ENCODE results near the gene DCAF8. TPM values are rescaled to one million over a fixed set of nuclear protein-coding genes. Genes with fewer than 3 reads are reported as not detected.
A peak's percentile ranks its signal among the peaks of the same experiment; 100 is the strongest.

The DCAF8 gene
- total RNA-seq, 2 experiments from 2014 or later, result 115 to 117 TPM

DNA sequence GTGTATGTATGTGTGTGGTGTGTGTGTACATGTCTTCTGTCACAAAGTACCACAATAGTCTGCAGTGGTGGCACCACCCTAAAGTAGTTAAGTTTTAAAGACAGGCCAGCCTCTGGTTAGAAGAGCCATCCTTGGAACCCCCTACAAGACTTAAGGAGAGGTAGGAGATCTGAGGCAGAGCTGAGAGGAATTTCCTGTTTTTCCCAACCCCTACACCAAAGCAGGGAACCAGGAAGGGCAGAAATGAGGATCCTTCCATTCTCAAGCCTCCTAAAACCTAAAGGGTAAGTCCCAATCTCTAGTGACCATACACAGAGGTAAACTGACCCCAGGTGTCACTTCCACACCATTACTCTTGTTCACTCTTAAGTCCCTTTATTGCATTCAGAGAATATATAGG is 46.0 kb downstream of the DCAF8 start:
- Mint-ChIP-seq H3K27me3 (no peaks in the 10 kb centered on the region), H3K27ac (no peak overlapping the region), H3K36me3 (peaks cover 34% of the 10 kb centered on the region), H3K4me3 (no peak overlapping the region), H3K4me1 (no peaks in the 10 kb centered on the region), H3K9me3 (ENCODE audit: low read depth) (no peaks in the 10 kb centered on the region)
- ATAC-seq (no peak), DNase-seq (no peak)
- CTCF ChIA-PET, result no interaction called here

DNA sequence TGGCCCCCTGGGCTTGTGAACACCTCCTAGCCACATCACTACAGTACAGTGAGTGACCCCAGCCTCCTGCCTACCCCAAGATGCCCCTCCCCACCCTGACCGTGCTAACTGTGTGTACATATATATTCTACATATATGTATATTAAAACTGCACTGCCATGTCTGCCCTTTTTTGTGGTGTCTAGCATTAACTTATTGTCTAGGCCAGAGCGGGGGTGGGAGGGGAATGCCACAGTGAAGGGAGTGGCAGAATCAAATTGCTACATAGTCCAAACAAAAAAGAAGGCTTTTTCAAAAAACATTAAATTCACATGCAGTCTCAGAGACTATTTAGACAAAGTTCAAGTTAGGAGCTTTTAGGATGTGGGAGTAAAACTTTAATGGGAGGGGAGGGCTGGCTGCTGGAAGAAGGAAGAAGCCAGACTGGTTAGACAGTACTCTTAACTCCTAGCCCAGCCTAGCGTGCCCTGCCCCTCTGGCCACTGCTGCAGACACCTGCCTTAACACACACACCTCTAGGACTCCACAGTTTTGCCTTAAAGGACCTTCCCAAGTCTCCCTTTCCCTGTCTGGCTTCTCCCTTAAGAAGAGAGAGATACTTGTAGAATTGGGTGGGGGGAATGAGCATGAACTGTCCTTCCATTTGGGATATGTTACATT is 47.7 kb downstream of the DCAF8 start:
- Mint-ChIP-seq H3K36me3 (peaks cover 26% of the 10 kb centered on the region), H3K4me3 (no peak overlapping the region), H3K27me3 (no peaks in the 10 kb centered on the region), H3K4me1 (peaks cover 6% of the 10 kb centered on the region), H3K9me3 (ENCODE audit: low read depth) (no peaks in the 10 kb centered on the region), H3K27ac (no peak overlapping the region)
- ATAC-seq (no peak), DNase-seq (peak; percentile 25)
- CTCF ChIA-PET, result no interaction called here

DNA sequence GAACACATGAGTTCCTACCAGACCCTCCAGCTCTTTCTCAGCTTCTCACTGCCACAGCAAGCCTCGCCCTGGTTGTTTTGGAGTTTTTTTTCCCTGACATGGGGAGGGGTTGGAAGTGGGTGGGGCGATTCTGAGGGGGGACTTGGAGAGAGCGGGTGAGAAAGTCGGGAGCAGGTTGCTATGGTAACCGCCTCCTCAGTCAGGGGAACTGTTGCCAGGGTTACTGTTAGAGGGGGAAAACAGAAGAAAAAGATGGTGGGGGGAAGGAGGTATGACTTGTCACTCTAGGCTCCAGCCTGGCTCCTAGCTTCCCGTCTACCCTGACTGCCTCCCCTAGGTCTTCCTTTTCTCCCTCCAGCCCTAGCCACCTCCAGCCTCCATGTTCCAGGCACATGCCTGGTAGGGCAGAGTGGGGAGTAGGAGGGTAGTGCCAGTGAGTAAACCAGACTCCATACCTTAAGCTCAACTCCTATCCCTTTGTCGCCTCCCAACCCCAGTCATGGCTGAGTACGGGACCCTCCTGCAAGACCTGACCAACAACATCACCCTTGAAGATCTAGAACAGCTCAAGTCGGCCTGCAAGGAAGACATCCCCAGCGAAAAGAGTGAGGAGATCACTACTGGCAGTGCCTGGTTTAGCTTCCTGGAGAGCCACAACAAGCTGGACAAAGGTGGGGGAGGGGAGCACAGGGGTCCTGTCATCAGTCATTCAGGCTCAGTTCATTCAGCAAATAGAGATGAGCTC is 51.1 kb downstream of the DCAF8 start:
- CTCF ChIA-PET, result interaction anchor here (1.2 to 2.3 kb wide), 2 partner anchors 11 to 18 kb away, joined by 3 to 6 read pairs; no protein-coding TSS in a partner anchor

DNA sequence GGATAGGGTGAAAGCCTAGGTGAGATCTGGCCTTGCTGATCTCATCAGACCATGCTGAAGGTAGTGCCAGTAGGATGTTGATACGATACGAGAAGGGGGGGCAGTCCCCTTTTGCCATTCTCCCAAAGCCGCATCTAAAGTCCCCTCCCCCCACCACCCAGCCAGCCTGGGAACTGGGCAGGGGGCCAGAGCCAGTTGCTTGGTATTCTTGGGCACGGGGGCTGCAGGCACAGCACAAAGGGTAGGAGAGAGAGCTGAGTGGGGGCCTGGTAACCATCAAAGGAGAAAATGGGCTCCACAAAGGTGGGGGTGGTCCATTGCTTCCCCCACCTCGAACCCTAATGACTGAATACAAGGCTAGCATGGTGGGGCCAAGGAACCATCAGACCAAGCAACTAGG is 51.8 kb downstream of the DCAF8 start:
- no peak overlapping the region for H3K27ac Mint-ChIP-seq
- H3K9me3 Mint-ChIP-seq (ENCODE audit: low read depth), result no peaks in the 10 kb centered on the region
- ATAC-seq, result no peak
- peaks cover 25% of the 10 kb centered on the region for H3K4me1 Mint-ChIP-seq
- DNase-seq, result peak; percentile 33
- CTCF ChIA-PET, result interaction anchor here (2.3 kb wide), 1 partner anchor 18 kb away, joined by 6 read pairs; no protein-coding TSS in a partner anchor
- no peak overlapping the region for H3K4me3 Mint-ChIP-seq
- peaks cover 23% of the 10 kb centered on the region for H3K36me3 Mint-ChIP-seq
- H3K27me3 Mint-ChIP-seq, result no peaks in the 10 kb centered on the region

More for the DNA sequence above, 51.1 kb downstream of the DCAF8 start:
- H3K4me1 Mint-ChIP-seq, result peaks cover 21% of the 10 kb centered on the region
- DNase-seq, result peak; percentile 38
- no peak overlapping the region for H3K4me3 Mint-ChIP-seq
- no peak overlapping the region for H3K27ac Mint-ChIP-seq
- H3K27me3 Mint-ChIP-seq, result no peaks in the 10 kb centered on the region
- H3K9me3 Mint-ChIP-seq (ENCODE audit: low read depth), result no peaks in the 10 kb centered on the region
- peaks cover 23% of the 10 kb centered on the region for H3K36me3 Mint-ChIP-seq
- ATAC-seq, result no peak

DNA sequence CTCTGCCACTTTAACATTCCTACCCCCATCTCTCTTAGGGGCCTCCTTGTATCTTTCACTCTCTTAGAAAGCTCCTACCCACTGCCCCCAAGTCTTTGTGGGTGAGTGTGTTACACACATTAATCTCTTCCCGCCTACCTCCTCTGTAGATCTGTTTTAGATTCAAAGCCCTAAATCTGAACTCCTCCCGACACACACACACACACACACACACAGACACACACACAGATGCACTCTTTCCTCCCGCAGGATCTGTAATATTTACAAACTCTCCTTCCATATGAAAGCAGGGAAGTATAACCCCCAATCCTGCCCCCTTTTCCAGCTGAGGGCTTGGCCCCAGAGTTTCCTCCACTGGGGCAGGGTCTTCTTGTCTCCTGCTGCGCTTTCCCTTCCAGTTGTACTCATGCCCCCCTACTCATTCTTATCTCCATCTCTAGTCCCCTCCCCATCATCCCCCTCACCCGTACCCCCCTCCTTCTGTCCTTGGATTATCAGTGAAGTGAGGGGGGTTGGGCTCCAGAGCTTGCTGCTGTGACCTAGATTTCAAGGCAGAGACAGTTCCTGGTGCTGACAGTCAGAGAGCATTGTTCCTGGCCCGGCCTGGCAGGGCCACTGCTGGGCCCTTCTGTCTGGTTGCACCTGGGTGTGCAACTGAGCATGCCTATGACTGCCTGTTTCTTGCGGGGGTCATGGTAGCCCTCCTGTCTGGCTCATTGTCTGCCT is 52.9 kb downstream of the DCAF8 start:
- DNase-seq (peak; percentile 38), ATAC-seq (no peak)
- H3K9me3 Mint-ChIP-seq (ENCODE audit: low read depth), result no peaks in the 10 kb centered on the region
- H3K27ac Mint-ChIP-seq, result peak overlapping the region; percentile 30
- CTCF ChIA-PET, result interaction anchor here (0.8 to 2.3 kb wide), 6 partner anchors 16 to 107 kb away, joined by 3 to 8 read pairs (median 5); no protein-coding TSS in a partner anchor
- peaks cover 29% of the 10 kb centered on the region for H3K4me1 Mint-ChIP-seq
- peaks cover 21% of the 10 kb centered on the region for H3K36me3 Mint-ChIP-seq
- no peak overlapping the region for H3K4me3 Mint-ChIP-seq
- H3K27me3 Mint-ChIP-seq, result no peaks in the 10 kb centered on the region

DNA sequence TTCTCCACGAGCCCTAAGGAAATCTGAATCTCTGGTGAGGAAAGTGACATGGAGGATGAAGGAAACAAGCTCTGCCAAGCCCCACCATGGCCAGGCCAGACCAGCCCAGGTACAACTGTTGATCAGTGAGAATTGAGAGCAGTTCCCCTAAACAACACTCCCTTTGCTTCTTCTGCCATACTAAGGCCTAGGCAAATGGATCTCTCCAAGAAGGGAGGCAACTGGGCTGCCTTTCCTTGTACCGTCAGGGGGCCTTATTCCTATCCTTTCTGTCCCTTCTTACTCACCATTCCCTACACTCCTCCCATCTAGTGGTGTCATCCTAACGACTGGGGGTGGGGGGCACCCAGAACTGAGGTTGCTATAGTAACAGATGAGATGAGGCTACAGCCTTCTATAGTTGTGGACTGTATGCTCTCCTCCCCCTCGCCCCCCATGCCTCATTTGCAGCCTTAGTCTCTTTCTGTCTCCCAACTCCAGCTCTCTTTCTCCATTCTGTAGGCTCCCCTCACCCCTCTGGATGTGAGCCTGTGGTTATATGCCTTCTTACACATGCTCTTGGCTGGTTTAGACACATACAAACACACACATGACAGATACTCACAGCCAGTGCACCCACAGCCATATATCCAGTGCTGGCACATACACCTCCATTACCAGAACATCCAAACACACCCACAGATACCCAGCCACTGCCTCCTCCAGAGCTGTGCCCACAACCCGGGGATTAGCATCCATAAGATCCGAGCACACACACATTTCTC is 53.6 kb downstream of the DCAF8 start:
- Mint-ChIP-seq H3K4me1 (peaks cover 35% of the 10 kb centered on the region), H3K4me3 (no peak overlapping the region), H3K36me3 (peaks cover 17% of the 10 kb centered on the region), H3K9me3 (ENCODE audit: low read depth) (no peaks in the 10 kb centered on the region), H3K27ac (peak overlapping the region; percentile 23), H3K27me3 (no peaks in the 10 kb centered on the region)
- DNase-seq, result peak; percentile 9
- ATAC-seq, result no peak
- CTCF ChIA-PET, result interaction anchor here (0.8 to 2.0 kb wide), 5 partner anchors 16 to 107 kb away, joined by 3 to 8 read pairs (median 4); no protein-coding TSS in a partner anchor

DNA sequence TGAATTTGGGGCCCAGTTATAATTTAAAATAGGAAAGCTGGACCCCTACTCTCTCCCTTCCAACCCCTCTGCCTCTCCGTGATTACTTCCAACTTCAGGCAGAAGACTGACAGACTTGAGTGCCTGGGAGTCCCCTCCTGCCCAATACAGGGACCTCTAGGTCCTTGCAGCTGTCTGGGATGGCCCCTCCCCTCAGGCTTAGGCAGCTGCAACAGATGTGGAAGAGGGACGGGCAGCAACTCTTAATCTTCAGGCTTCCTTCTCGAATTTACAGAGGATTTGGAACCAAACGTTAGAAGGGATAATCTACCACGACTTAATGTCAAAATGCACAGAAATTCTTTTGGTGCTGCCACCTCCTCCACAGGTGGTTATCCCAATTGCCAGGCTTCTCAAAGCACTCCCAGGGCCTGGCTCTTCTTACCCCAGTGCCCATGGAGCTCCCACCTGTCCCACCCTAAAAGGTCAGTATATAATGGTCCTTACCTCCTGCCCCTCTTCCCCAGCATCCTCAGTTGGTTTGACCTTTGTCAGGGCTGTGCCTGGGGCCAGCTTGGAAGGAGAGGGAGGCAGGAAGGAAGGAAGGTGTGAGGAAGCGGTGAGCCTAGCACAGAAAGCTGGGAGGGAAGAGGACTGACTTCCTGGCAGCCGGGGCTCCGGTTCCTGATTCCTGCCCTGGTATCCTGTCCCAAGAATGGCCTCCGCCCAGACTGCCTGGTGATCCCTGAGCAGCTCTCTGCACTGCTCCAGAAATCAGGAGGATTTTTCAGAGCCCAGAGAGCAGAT is 54.4 kb downstream of the DCAF8 start:
- CTCF ChIA-PET, result interaction anchor here (1.3 to 2.0 kb wide), 3 partner anchors 15 to 106 kb away, joined by 3 to 8 read pairs (median 7); no protein-coding TSS in a partner anchor
- Mint-ChIP-seq H3K4me3 (no peak overlapping the region), H3K27ac (no peak overlapping the region), H3K4me1 (peaks cover 35% of the 10 kb centered on the region), H3K36me3 (peaks cover 12% of the 10 kb centered on the region), H3K27me3 (no peaks in the 10 kb centered on the region), H3K9me3 (ENCODE audit: low read depth) (no peaks in the 10 kb centered on the region)
- DNase-seq, result no peak
- no peak for ATAC-seq

DNA sequence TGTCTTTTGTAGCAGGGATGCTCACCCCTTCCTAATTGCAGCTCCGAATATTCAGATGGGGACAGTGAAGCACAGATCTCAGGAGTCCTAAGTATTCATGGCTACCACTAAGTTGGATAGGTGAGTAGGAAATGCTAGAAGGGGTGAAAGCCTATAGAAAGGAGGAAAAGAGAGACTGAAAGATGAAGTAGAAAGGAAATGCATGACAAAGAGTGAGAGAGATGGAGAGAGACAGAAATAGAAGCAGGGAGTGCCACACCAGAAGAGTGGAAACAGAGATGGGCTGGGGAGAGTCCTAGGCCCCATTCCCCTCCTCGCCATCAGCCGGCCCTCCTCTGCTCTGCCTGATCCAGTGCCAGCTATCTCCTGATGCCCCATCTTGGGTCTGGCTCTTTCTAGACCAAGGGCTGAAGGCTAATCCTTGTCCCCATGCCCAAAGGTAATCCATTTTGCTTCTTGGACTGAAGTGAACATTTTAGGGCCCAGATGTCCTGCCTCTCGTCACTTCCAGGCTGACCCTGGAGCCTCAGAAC is 55.2 kb downstream of the DCAF8 start:
- DNase-seq, result no peak
- H3K4me3 Mint-ChIP-seq, result peak overlapping the region; percentile 3
- no peaks in the 10 kb centered on the region for H3K9me3 Mint-ChIP-seq (ENCODE audit: low read depth)
- no peak for ATAC-seq
- no peaks in the 10 kb centered on the region for H3K27me3 Mint-ChIP-seq
- peaks cover 35% of the 10 kb centered on the region for H3K4me1 Mint-ChIP-seq
- H3K27ac Mint-ChIP-seq, result peak overlapping the region; percentile 37
- H3K36me3 Mint-ChIP-seq, result peaks cover 7% of the 10 kb centered on the region
- CTCF ChIA-PET, result interaction anchor here (2.0 kb wide), 1 partner anchor 14 kb away, joined by 7 read pairs; no protein-coding TSS in a partner anchor

DNA sequence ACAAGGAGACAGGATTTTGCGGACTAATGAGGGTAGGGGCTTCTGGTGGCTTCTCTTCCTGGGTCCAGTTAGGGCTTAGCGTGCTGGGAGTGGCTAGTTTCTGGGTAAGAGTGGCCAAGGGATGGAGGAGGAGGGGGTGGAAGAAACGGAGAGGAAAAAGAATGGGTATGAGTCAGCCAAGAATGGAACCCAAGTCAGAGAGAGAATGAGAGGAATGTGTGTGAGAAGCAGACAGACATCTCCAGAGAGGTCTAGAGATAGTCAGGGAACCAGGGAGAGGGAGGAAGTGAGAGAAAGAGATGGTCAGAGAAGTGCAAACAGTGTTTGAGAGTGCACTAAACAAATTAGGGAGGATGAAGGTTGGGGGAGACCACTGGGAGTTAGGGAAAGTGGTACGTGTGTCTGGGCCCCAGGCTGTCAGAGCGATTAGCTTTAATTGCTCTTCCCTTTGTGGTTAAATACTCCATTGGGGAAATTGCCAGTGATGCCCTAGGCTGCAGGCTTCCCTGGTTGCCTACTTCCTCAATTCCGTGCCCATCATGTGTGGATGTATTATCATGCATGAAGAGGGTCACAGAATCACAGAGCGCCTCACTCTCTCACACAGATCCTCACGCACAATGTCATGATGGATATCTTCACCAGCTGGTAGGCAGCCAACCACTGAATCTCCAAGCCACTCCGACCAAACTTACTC is 55.8 kb downstream of the DCAF8 start:
- H3K4me1 Mint-ChIP-seq, result peaks cover 35% of the 10 kb centered on the region
- ATAC-seq (no peak), DNase-seq (no peak)
- no peaks in the 10 kb centered on the region for H3K9me3 Mint-ChIP-seq (ENCODE audit: low read depth)
- H3K27me3 Mint-ChIP-seq, result no peaks in the 10 kb centered on the region
- peaks cover 5% of the 10 kb centered on the region for H3K36me3 Mint-ChIP-seq
- CTCF ChIA-PET, result interaction anchor here (8.8 kb wide), 1 partner anchor 85 kb away, joined by 47 read pairs; no protein-coding TSS in a partner anchor
- peak overlapping the region; percentile 49 for H3K27ac Mint-ChIP-seq
- peak overlapping the region; percentile 77 for H3K4me3 Mint-ChIP-seq

DNA sequence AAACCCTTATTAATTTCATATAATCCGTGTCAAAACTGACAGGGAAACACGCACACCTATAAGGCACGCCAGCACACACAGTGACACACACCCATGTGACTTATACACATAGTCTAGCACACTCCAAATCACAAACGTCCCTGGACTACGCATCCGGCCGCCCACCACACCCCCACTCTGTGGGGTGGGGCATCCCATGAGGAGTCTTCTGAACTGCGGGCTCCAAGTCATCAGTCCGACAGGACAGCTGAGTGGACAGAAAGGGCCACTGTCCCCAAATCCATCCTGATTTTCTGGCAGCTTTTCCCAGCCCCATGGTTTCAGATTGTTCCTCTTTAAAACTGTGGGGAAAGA is 56.3 kb downstream of the DCAF8 start:
- peaks cover 35% of the 10 kb centered on the region for H3K4me1 Mint-ChIP-seq
- CTCF ChIA-PET, result interaction anchor here (1.5 to 8.8 kb wide), 2 partner anchors 11 to 85 kb away, joined by 4 to 47 read pairs; no protein-coding TSS in a partner anchor
- H3K9me3 Mint-ChIP-seq (ENCODE audit: low read depth), result no peaks in the 10 kb centered on the region
- ATAC-seq, result peak; percentile 60
- peaks cover 5% of the 10 kb centered on the region for H3K36me3 Mint-ChIP-seq
- H3K27ac Mint-ChIP-seq, result peak overlapping the region; percentile 60
- H3K4me3 Mint-ChIP-seq, result peak overlapping the region; percentile 77
- DNase-seq, result peak; percentile 68
- no peaks in the 10 kb centered on the region for H3K27me3 Mint-ChIP-seq

DNA sequence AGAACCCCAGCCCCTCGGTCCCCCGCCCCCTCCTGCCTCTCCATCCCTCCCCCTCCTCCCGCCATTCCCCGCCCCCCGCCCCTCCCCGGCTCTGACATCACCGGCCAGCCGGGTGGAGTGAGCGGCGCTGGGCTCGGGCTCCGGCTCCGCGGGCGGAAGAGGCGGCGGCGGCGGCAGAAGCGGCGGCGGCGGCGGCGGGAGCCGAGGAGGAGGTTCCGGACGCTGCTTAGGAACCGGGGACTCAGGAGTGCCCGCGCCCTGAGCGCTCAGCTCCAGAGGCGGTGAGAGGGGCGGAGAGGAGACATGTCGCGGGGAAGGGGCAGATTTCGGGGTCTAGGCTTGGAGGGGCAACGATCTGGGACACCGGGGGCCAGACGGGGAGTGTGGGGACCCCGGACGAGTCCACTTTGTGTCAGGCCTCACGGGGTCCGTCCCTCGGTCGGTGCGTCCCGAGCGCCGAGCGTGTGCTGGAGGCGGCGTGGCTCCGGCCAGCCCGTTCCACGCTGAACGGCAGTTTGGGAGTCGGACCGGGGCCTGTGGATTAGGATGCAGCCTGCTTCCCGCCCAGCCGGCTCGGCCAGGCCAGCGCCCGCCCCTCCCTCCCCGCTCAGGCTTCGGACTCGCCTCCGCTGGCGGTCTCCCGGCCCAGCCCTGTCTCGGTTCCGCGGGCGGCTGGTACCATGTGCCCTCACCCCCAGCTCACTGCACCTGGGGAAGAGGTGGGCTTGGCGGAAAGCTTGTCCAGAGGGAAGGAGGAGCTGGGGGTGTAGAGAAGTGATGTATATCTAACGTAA is 56.9 kb downstream of the DCAF8 start, which contains the start of gene PEA15:
TSS of gene PEA15 (plus strand) at position 143 of the 794 bp plus-strand sequence. CDS start 6,161 bp downstream, outside the sequence.
- CTCF ChIA-PET, result interaction anchor here (0.8 to 8.8 kb wide), 4 partner anchors 10 to 86 kb away, joined by 3 to 47 read pairs (median 4); no protein-coding TSS in a partner anchor
- H3K36me3 Mint-ChIP-seq, result peaks cover 5% of the 10 kb centered on the region
- H3K27me3 Mint-ChIP-seq, result no peaks in the 10 kb centered on the region

More for the DNA sequence above, 56.9 kb downstream of the DCAF8 start, which contains the start of gene PEA15:
- ATAC-seq, result peak; percentile 87
- DNase-seq, result peak; percentile 73
- peaks cover 35% of the 10 kb centered on the region for H3K4me1 Mint-ChIP-seq
- H3K9me3 Mint-ChIP-seq (ENCODE audit: low read depth), result no peaks in the 10 kb centered on the region
- peak within 1 kb of the TSS; percentile 77 for H3K4me3 Mint-ChIP-seq
- peak within 1 kb of the TSS; percentile 82 for H3K27ac Mint-ChIP-seq
